Measurements from ENCODE around the gene CFAP77.
A peak's percentile ranks its signal among the peaks of the same experiment; 100 is the strongest.

Gene CFAP77

GRCh38 chr9:132384376-132384775 lies 25.6 kb upstream of the CFAP77 start:
- Mint-ChIP-seq H3K4me1 (peaks cover 7% of the 10 kb centered on the region), H3K27ac (ENCODE audit: low read depth) (no peak overlapping the region), H3K9me3 (no peaks in the 10 kb centered on the region), H3K4me3 (no peak overlapping the region), H3K27me3 (no peaks in the 10 kb centered on the region), H3K36me3 (ENCODE audit: insufficient read depth) (peaks cover 57% of the 10 kb centered on the region)
- ATAC-seq (replicated peaks; ENCODE audit: extremely low read depth, poor library complexity, severe bottlenecking) (no peak), DNase-seq (ENCODE audit: low spot score in 2 of 2) (no peak)

GRCh38 chr9:132387133-132387532 lies 22.9 kb upstream of the CFAP77 start:
- Mint-ChIP-seq H3K27me3 (no peaks in the 10 kb centered on the region), H3K4me3 (no peak overlapping the region), H3K4me1 (peaks cover under 1% of the 10 kb centered on the region), H3K27ac (ENCODE audit: low read depth) (no peak overlapping the region), H3K36me3 (ENCODE audit: insufficient read depth) (peaks cover 72% of the 10 kb centered on the region), H3K9me3 (no peaks in the 10 kb centered on the region)
- ATAC-seq (replicated peaks; ENCODE audit: extremely low read depth, poor library complexity, severe bottlenecking): no peak
- DNase-seq (ENCODE audit: low spot score in 2 of 2): no peak

DNA sequence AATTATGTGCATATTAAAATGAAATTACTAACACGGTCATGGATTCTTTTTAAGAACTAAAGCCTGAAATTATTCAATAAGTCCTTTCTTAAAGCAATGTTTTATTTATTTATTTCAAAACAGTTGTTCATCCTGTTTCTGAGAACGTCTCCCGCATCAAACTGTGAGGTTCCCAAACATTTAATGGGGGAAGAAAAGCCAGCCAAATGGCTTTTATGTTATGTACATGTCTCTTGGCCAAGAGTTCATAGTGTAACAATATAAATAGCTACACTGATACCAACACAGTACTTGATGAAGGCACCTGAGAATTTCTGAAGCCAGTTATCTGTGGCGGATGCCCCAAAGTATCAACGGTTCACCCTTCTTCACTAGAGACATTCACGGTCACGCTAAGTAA lies 19.0 kb upstream of the CFAP77 start:
- DNase-seq (ENCODE audit: low spot score in 2 of 2) (no peak), ATAC-seq (replicated peaks; ENCODE audit: extremely low read depth, poor library complexity, severe bottlenecking) (no peak)
- Mint-ChIP-seq H3K9me3 (no peaks in the 10 kb centered on the region), H3K36me3 (ENCODE audit: insufficient read depth) (peaks cover 77% of the 10 kb centered on the region), H3K4me1 (no peaks in the 10 kb centered on the region), H3K4me3 (no peak overlapping the region), H3K27me3 (no peaks in the 10 kb centered on the region), H3K27ac (ENCODE audit: low read depth) (no peak overlapping the region)

DNA sequence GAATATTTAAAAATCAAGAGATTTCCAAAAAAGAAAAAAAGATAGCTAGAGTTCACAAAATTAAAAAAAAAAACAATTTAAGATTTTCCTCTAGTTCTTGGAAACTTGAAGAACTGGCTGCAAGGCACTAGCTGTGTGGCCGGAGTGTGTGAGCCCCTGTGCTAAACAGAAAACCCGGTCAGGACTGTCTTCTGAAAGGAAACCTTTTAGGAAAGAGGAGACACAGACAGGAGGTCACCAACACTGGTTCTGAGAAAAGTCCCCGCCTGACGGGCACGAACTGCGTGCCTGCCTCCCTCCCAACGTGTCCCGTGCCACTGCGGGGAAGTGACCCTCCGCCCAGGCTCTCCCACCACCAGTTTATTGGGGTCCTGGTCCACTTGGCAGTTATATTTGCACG lies 18.6 kb upstream of the CFAP77 start:
- no peaks in the 10 kb centered on the region for H3K4me1 Mint-ChIP-seq
- no peak overlapping the region for H3K4me3 Mint-ChIP-seq
- ATAC-seq (replicated peaks; ENCODE audit: extremely low read depth, poor library complexity, severe bottlenecking): no peak
- H3K27ac Mint-ChIP-seq (ENCODE audit: low read depth): no peak overlapping the region
- no peaks in the 10 kb centered on the region for H3K9me3 Mint-ChIP-seq
- DNase-seq (ENCODE audit: low spot score in 2 of 2): no peak
- no peaks in the 10 kb centered on the region for H3K27me3 Mint-ChIP-seq
- H3K36me3 Mint-ChIP-seq (ENCODE audit: insufficient read depth): peaks cover 78% of the 10 kb centered on the region

- Mint-ChIP-seq H3K4me3 (no peak overlapping the region), H3K4me1 (no peaks in the 10 kb centered on the region), H3K9me3 (no peaks in the 10 kb centered on the region), H3K27ac (ENCODE audit: low read depth) (no peak overlapping the region), H3K27me3 (no peaks in the 10 kb centered on the region), H3K36me3 (ENCODE audit: insufficient read depth) (peaks cover 74% of the 10 kb centered on the region)
- ATAC-seq (replicated peaks; ENCODE audit: extremely low read depth, poor library complexity, severe bottlenecking) (no peak), DNase-seq (ENCODE audit: low spot score in 2 of 2) (no peak)
Observed at GRCh38 chr9:132395560-132395959, 14.5 kb upstream of the CFAP77 start.

DNA sequence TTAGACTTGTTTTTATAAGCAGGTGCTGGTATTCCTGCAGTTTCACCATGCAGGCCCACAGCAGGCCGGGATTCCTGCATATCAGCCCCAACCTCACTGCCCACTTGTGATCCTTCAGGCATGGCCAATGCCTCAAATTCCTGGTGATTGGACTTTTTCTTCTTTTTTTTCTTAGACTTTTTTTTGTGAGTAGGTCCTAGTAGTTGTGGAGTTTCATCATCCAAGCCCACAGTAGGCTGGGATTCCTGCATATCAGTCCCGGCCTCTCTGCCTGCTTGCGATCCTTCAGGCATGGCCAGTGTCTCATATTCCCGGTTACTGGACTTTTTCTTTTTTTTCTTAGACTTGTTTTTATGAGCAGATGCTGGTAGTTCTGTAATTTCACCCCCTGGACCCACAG lies 8.2 kb upstream of the CFAP77 start:
- Mint-ChIP-seq H3K4me3 (no peak overlapping the region), H3K4me1 (peaks cover 45% of the 10 kb centered on the region), H3K27me3 (no peaks in the 10 kb centered on the region), H3K9me3 (no peaks in the 10 kb centered on the region), H3K36me3 (ENCODE audit: insufficient read depth) (peaks cover 64% of the 10 kb centered on the region), H3K27ac (ENCODE audit: low read depth) (no peak overlapping the region)
- no peak for ATAC-seq (replicated peaks; ENCODE audit: extremely low read depth, poor library complexity, severe bottlenecking)
- no peak for DNase-seq (ENCODE audit: low spot score in 2 of 2)

DNA sequence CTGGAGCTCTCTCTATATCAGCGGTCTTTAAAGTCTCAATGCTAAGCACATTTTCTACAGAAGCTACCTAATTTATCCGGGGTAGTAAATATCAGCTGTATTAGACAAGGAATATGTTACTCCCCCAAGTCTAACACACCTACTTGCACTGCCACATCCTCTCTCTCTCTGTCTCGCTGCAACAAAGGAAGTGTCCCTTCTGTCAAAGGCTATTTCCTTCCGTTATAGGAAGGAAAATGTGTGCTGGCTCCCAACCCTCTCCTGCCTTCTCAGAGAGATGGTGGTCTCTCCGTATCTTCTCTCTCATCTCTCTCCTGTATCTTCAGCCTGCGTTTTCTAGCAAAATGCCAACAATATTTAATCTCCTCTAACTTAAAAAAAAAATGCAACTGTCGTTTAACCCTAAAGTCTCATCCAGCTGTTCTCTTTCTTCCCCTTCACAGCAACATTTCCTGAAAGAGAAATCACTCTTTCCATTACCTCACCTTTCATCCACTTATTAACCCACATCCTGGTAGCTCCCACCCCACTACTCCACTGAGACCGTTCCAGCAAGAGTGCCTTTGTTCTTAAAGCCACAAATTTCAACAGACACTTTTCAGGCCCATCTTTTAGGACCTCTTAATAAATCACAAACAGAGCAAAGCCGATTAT lies 5.7 kb upstream of the CFAP77 start:
- peaks cover 45% of the 10 kb centered on the region for H3K36me3 Mint-ChIP-seq (ENCODE audit: insufficient read depth)
- DNase-seq (ENCODE audit: low spot score in 2 of 2): no peak
- peak overlapping the region; percentile 89 for H3K27ac Mint-ChIP-seq (ENCODE audit: low read depth)
- H3K27me3 Mint-ChIP-seq: no peaks in the 10 kb centered on the region
- ATAC-seq (replicated peaks; ENCODE audit: extremely low read depth, poor library complexity, severe bottlenecking): peak; percentile 34
- no peaks in the 10 kb centered on the region for H3K9me3 Mint-ChIP-seq
- H3K4me3 Mint-ChIP-seq: peak overlapping the region; percentile 94
- peaks cover 49% of the 10 kb centered on the region for H3K4me1 Mint-ChIP-seq

DNA sequence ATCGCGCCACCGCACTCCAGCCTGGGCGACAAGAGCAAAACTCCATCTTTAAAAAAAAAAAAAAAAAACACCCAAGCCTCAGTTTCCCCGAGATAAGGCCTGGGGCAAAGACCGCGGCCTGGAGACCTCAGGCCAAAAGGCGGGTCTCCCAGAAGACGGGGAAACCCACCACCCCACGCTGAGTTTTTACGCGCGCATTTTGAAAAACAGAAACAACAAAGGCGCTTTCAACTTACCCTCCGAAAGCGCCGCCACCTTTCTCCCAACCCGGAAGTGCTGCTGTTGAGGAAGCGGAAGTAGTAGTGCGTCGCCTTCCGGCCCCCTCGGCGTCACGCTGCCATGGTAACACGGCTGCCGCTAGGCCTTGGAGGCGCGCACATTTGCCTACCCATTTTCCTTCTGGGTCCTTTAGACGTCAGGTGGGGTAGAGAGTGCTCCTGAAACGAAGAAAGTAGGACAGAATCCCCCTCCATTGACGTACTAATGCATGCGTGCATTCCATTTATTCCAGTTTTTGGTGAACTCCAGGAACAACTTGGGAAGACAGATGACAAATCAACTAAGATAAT lies 3.4 kb upstream of the CFAP77 start, which contains the start of gene TTF1:
Gene TTF1, minus strand, starts transcription at position 287 of the 569 bp plus-strand sequence. CDS start 4,019 bp downstream, outside the sequence.
- Mint-ChIP-seq H3K27me3 (peaks cover 11% of the 10 kb centered on the region), H3K4me1 (peaks cover 56% of the 10 kb centered on the region), H3K27ac (ENCODE audit: low read depth) (peak within 1 kb of the TSS; percentile 89), H3K4me3 (peak within 1 kb of the TSS; percentile 94), H3K9me3 (no peaks in the 10 kb centered on the region), H3K36me3 (ENCODE audit: insufficient read depth) (peaks cover 26% of the 10 kb centered on the region)
- peak; percentile 87 to 90 for DNase-seq (ENCODE audit: low spot score in 2 of 2)
- ATAC-seq (replicated peaks; ENCODE audit: extremely low read depth, poor library complexity, severe bottlenecking): peak; percentile 90

DNA sequence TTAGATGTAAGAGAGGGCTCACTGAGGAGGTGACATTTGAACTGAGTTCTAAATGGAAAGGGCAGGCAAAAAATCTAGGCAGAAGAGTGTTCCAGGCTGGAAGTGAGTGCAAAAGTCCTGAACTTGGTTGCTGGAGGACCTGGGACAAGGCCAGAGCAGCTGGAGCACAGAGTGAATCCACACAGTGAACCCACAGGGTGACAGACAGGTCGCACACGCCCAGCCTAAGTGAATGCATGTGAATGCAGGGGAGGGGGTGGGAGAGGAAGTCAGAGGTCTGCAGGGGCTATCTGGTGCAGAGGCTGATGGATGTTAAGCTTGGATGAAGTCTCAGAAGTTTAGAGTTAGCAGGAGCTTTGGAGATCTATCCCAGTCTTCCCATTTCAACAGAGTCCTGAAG lies 2.8 kb upstream of the CFAP77 start:
- H3K27ac Mint-ChIP-seq (ENCODE audit: low read depth): peak overlapping the region; percentile 89
- peaks cover 55% of the 10 kb centered on the region for H3K4me1 Mint-ChIP-seq
- no peak for ATAC-seq (replicated peaks; ENCODE audit: extremely low read depth, poor library complexity, severe bottlenecking)

DNA sequence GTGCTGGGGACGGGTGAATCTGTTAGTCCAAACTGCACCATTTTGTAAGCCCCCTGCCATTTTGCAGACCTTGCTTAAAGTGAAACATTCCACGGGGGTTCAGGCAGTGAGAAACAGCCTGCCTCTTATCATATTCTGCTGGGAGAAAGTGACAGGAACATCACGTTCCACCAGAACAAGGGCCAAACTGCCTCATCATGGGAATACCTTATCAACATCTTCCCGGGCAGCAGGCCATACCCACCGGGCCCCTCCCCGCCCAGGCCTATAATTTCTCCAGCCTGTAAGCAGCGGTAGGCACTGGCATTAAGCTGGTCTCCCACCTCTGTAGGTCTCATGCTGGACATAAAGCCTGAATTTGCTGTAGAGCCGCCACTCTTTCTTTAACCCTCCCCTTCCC lies 1.5 kb upstream of the CFAP77 start:
- Mint-ChIP-seq H3K4me1 (peaks cover 50% of the 10 kb centered on the region), H3K36me3 (ENCODE audit: insufficient read depth) (peaks cover 13% of the 10 kb centered on the region), H3K27ac (ENCODE audit: low read depth) (no peak overlapping the region), H3K4me3 (no peak overlapping the region), H3K27me3 (peaks cover 30% of the 10 kb centered on the region), H3K9me3 (no peaks in the 10 kb centered on the region)
- DNase-seq (ENCODE audit: low spot score in 2 of 2) (no peak), ATAC-seq (replicated peaks; ENCODE audit: extremely low read depth, poor library complexity, severe bottlenecking) (no peak)

More for the DNA sequence above, 2.8 kb upstream of the CFAP77 start:
- DNase-seq (ENCODE audit: low spot score in 2 of 2): no peak
- H3K9me3 Mint-ChIP-seq: no peaks in the 10 kb centered on the region
- H3K27me3 Mint-ChIP-seq: peaks cover 17% of the 10 kb centered on the region
- peak overlapping the region; percentile 94 for H3K4me3 Mint-ChIP-seq
- H3K36me3 Mint-ChIP-seq (ENCODE audit: insufficient read depth): peaks cover 21% of the 10 kb centered on the region

- H3K4me1 Mint-ChIP-seq: peaks cover 30% of the 10 kb centered on the region
- peaks cover 51% of the 10 kb centered on the region for H3K27me3 Mint-ChIP-seq
- no peaks in the 10 kb centered on the region for H3K9me3 Mint-ChIP-seq
- H3K27ac Mint-ChIP-seq (ENCODE audit: low read depth): no peak overlapping the region
- peaks cover 6% of the 10 kb centered on the region for H3K36me3 Mint-ChIP-seq (ENCODE audit: insufficient read depth)
- DNase-seq (ENCODE audit: low spot score in 2 of 2): peak in 1 of 2 donors; percentile 11
- peak; percentile 18 for ATAC-seq (replicated peaks; ENCODE audit: extremely low read depth, poor library complexity, severe bottlenecking)
- peak overlapping the region; percentile 67 for H3K4me3 Mint-ChIP-seq
Observed at GRCh38 chr9:132410642-132411041, 631 bp downstream of the CFAP77 start.

DNA sequence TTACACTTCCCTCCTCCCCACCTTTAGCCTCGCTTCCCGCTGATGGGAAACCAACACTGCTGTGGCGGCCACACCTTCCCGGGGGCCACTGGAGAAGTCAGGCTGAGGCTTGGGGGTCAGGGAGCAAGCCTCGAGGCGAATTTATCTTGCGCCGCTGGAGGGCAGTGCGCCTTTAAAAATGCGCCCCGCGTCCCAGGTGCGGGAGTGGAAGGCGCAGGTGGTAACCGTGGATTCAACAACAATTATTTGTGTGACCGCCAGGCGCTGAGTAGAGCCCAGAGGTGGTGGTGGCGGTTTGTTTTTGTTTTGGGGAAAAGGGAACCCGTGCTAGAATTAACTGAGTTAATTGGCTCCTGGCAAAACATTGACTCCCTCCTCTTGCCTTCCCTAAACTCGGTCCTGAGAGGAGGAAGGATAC lies 1.1 kb downstream of the CFAP77 start:
- peak overlapping the region; percentile 67 for H3K4me3 Mint-ChIP-seq
- H3K27me3 Mint-ChIP-seq: peaks cover 55% of the 10 kb centered on the region
- H3K27ac Mint-ChIP-seq (ENCODE audit: low read depth): no peak overlapping the region
- H3K4me1 Mint-ChIP-seq: peaks cover 25% of the 10 kb centered on the region
- peaks cover 6% of the 10 kb centered on the region for H3K36me3 Mint-ChIP-seq (ENCODE audit: insufficient read depth)
- DNase-seq (ENCODE audit: low spot score in 2 of 2): peak; percentile 54 to 58
- peak; percentile 51 for ATAC-seq (replicated peaks; ENCODE audit: extremely low read depth, poor library complexity, severe bottlenecking)
- H3K9me3 Mint-ChIP-seq: no peaks in the 10 kb centered on the region

- Mint-ChIP-seq H3K27ac (ENCODE audit: low read depth) (no peak overlapping the region), H3K4me3 (no peak overlapping the region), H3K36me3 (ENCODE audit: insufficient read depth) (no peaks in the 10 kb centered on the region), H3K27me3 (peaks cover 56% of the 10 kb centered on the region), H3K4me1 (peaks cover 16% of the 10 kb centered on the region), H3K9me3 (no peaks in the 10 kb centered on the region)
- no peak for ATAC-seq (replicated peaks; ENCODE audit: extremely low read depth, poor library complexity, severe bottlenecking)
- DNase-seq (ENCODE audit: low spot score in 2 of 2): no peak
Observed at GRCh38 chr9:132412089-132412488, 2.1 kb downstream of the CFAP77 start.

All from central memory CD8-positive, alpha-beta T cell (primary cell).